ENCODE data around the gene LRP1B.

DNA sequence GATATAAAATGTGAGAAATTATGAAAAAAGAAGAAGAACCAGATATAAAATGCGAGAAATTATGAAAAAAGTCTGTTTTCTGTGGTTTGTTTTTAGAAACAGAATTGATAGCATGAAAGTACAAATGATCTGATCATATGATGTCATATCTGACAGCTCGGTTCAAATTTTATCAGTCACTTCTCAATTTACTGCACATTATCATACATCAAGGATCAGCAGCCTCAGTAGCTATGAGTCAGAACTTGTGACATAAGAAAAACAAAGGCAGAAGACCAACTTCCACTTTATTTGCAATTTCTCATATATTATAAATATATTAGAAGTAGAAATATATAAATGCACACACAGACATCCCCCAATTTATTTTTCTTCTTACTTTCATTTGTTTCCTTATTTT, 634.0 kb downstream of the LRP1B start:
- TF ChIP-seq CTCF (IDR thresholded peaks at IDR 0.05) (no peak), NFE2L1 (CRISPR knock-in tag; IDR thresholded peaks at IDR 0.05) (no peak), MXD4 (CRISPR knock-in tag; IDR thresholded peaks at IDR 0.05; ENCODE audit: borderline replicate concordance) (no peak), ATF3 (CRISPR knock-in tag; conservative IDR thresholded peaks at IDR 0.05) (no peak), IRF2 (CRISPR knock-in tag; IDR thresholded peaks at IDR 0.05; ENCODE audit: borderline replicate concordance, low read depth) (no peak)

Data from WTC11 (cell line).